SU-DHL-6 (cell line): Measurements from ENCODE around the gene NTM.

Experiments used
- H2AFZ ChIP-seq: fragments of 200-600 bp; sonication (generic); 2 replicates; pipeline ENCODE4 v1.6.1; 2014; ENCODE audit warnings: low read depth, mild to moderate bottlenecking, moderate library complexity, mixed read lengths, antibody characterized with exemption, low read length; ENCODE audit not compliant: severe bottlenecking
- H3F3A ChIP-seq: fragments of 200-600 bp; shearing (Covaris generic); 2 replicates; pipeline ENCODE4 v1.6.0; 2016; ENCODE audit warnings: antibody characterized with exemption, mild to moderate bottlenecking; ENCODE audit not compliant: insufficient read depth
- H3K27ac ChIP-seq: fragments of 200-600 bp; sonication (generic); 2 replicates; pipeline ENCODE4 v1.5.1; 2016; ENCODE audit warnings: low read depth, mild to moderate bottlenecking, low read length, moderate library complexity, mixed read lengths
- H3K27me3 ChIP-seq: fragments of 200-600 bp; sonication (generic), shearing (Covaris generic); 2 replicates; pipeline ENCODE4 v1.6.0; 2014; ENCODE audit warnings: mild to moderate bottlenecking, low read length
- H3K36me3 ChIP-seq: fragments of 200-600 bp; sonication (generic); 2 replicates; pipeline ENCODE4 v1.6.1; 2014; ENCODE audit warnings: mild to moderate bottlenecking, low read length, mixed read lengths
- H3K4me2 ChIP-seq: fragments of 300-600, 200-600 bp; shearing (Covaris generic), sonication (generic); 2 replicates; pipeline ENCODE4 v1.6.0; 2014; ENCODE audit warnings: low read length, low read depth, mild to moderate bottlenecking; ENCODE audit not compliant: poor library complexity, severe bottlenecking
- H3K4me3 ChIP-seq: fragments of 200-600 bp; sonication (generic); 2 replicates; pipeline ENCODE4 v1.5.1; 2014; ENCODE audit warnings: antibody characterized with exemption, low read length, mild to moderate bottlenecking, mixed read lengths; ENCODE audit not compliant: insufficient read depth, poor library complexity, severe bottlenecking
- H3K79me2 ChIP-seq: fragments of 200-600 bp; sonication (generic); 2 replicates; pipeline ENCODE4 v1.6.1; 2014; ENCODE audit warnings: mild to moderate bottlenecking, low read length, moderate library complexity; ENCODE audit not compliant: insufficient read depth
- H3K9ac ChIP-seq: fragments of 200-600 bp; sonication (generic); 2 replicates; pipeline ENCODE4 v1.7.0; 2014; ENCODE audit warnings: mild to moderate bottlenecking, low read length
- H3K9me2 ChIP-seq: fragments of 200-600 bp; sonication (generic); replicated peaks from 2 replicates; pipeline ENCODE4 v1.6.1; 2014; ENCODE audit warnings: low read length; ENCODE audit not compliant: insufficient read depth
- H3K9me3 ChIP-seq: fragments of 200-600 bp; sonication (generic); 2 replicates; pipeline ENCODE4 v1.6.1; 2014; ENCODE audit warnings: low read length, mixed read lengths; ENCODE audit not compliant: insufficient read depth
- H4K20me1 ChIP-seq: fragments of 200-600 bp; sonication (generic); 2 replicates; pipeline ENCODE4 v1.6.1; 2014; ENCODE audit warnings: low read depth, mild to moderate bottlenecking, antibody characterized with exemption, low read length, moderate library complexity, mixed read lengths
- EZH2phosphoT487 ChIP-seq: fragments of 200-600 bp; sonication (generic), shearing (Covaris generic); conservative IDR thresholded peaks from 2 replicates; pipeline ENCODE4 v1.6.1; 2018; ENCODE audit warnings: mild to moderate bottlenecking, antibody characterized with exemption, low read length, moderate library complexity, mixed read lengths
- TF ChIP-seq, protein P1 (sequence below): fragments of 200-600 bp; sonication (generic); IDR thresholded peaks from one replicate; pipeline ENCODE4 v1.5.1; 2017; ENCODE audit warnings: antibody characterized with exemption, mild to moderate bottlenecking, low read length, moderate library complexity; ENCODE audit not compliant: insufficient read depth, poor library complexity, severe bottlenecking

NTM gene

GRCh38 chr11:131817687-131818188 is 447.3 kb downstream of the NTM start:
- TF ChIP-seq, protein P1, sequence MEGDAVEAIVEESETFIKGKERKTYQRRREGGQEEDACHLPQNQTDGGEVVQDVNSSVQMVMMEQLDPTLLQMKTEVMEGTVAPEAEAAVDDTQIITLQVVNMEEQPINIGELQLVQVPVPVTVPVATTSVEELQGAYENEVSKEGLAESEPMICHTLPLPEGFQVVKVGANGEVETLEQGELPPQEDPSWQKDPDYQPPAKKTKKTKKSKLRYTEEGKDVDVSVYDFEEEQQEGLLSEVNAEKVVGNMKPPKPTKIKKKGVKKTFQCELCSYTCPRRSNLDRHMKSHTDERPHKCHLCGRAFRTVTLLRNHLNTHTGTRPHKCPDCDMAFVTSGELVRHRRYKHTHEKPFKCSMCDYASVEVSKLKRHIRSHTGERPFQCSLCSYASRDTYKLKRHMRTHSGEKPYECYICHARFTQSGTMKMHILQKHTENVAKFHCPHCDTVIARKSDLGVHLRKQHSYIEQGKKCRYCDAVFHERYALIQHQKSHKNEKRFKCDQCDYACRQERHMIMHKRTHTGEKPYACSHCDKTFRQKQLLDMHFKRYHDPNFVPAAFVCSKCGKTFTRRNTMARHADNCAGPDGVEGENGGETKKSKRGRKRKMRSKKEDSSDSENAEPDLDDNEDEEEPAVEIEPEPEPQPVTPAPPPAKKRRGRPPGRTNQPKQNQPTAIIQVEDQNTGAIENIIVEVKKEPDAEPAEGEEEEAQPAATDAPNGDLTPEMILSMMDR = no peak
- TF ChIP-seq EZH2phosphoT487 = no peak
- H3K36me3 ChIP-seq = no peaks in the 10 kb centered on the region
- no peak overlapping the region for H3K4me2 ChIP-seq
- no peak overlapping the region for H2AFZ ChIP-seq
- H4K20me1 ChIP-seq = no peaks in the 10 kb centered on the region
- H3K27me3 ChIP-seq = no peaks in the 10 kb centered on the region
- H3K4me3 ChIP-seq = no peak overlapping the region
- H3F3A ChIP-seq = no peaks in the 10 kb centered on the region
- no peak overlapping the region for H3K9ac ChIP-seq
- no peaks in the 10 kb centered on the region for H3K79me2 ChIP-seq
- no peaks in the 10 kb centered on the region for H3K9me3 ChIP-seq
- no peak overlapping the region for H3K27ac ChIP-seq
- no peaks in the 10 kb centered on the region for H3K9me2 ChIP-seq

- Histone ChIP-seq H4K20me1 (no peaks in the 10 kb centered on the region), H3K27ac (no peak overlapping the region), H3K9ac (no peak overlapping the region), H3K27me3 (no peaks in the 10 kb centered on the region), H3K4me3 (no peak overlapping the region), H3K9me2 (no peaks in the 10 kb centered on the region), H2AFZ (no peak overlapping the region), H3F3A (no peaks in the 10 kb centered on the region), H3K4me2 (no peak overlapping the region), H3K79me2 (no peaks in the 10 kb centered on the region), H3K36me3 (no peaks in the 10 kb centered on the region), H3K9me3 (no peaks in the 10 kb centered on the region)
- TF ChIP-seq EZH2phosphoT487 = no peak
- TF ChIP-seq, protein P1 = no peak
Measured at GRCh38 chr11:131819865-131820264, 449.4 kb downstream of the NTM start.

DNA sequence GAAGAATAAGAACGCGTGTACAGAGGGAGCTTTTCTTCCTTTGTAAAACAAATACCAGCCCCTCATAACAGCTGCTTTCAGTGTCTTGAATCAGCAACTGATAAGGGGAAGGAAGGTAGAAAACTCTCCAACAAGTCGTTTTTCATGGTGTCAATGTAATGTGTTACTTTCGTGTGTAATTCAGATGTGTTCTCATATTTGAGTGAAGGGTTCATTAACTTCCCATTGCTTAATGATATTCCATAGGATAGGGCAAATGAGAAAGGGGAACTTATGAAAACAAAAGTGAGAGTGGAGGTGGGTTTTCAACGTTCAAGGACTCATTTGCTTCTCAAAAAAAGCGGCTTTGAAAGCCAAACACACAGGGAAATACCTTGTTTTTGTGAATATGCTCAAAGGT is 452.1 kb downstream of the NTM start:
- TF ChIP-seq, protein P1 = no peak
- no peak for TF ChIP-seq EZH2phosphoT487
- Histone ChIP-seq H3K79me2 (no peaks in the 10 kb centered on the region), H2AFZ (no peak overlapping the region), H3K27ac (no peak overlapping the region), H3K9me3 (no peaks in the 10 kb centered on the region), H4K20me1 (no peaks in the 10 kb centered on the region), H3K9ac (no peak overlapping the region), H3K27me3 (no peaks in the 10 kb centered on the region), H3K4me2 (no peak overlapping the region), H3F3A (no peaks in the 10 kb centered on the region), H3K36me3 (no peaks in the 10 kb centered on the region), H3K4me3 (no peak overlapping the region), H3K9me2 (no peaks in the 10 kb centered on the region)
